SU-DHL-6 (cell line): ENCODE results near the gene KCP.

ENCODE experiments used
- EZH2phosphoT487 ChIP-seq: fragments of 200-600 bp; sonication (generic), shearing (Covaris generic); conservative IDR thresholded peaks from 2 replicates; pipeline ENCODE4 v1.6.1; 2018; ENCODE audit warnings: mild to moderate bottlenecking, antibody characterized with exemption, low read length, moderate library complexity, mixed read lengths
- TF ChIP-seq, protein P1 (sequence below): fragments of 200-600 bp; sonication (generic); IDR thresholded peaks from one replicate; pipeline ENCODE4 v1.5.1; 2017; ENCODE audit warnings: antibody characterized with exemption, mild to moderate bottlenecking, low read length, moderate library complexity; ENCODE audit not compliant: insufficient read depth, poor library complexity, severe bottlenecking

DNA sequence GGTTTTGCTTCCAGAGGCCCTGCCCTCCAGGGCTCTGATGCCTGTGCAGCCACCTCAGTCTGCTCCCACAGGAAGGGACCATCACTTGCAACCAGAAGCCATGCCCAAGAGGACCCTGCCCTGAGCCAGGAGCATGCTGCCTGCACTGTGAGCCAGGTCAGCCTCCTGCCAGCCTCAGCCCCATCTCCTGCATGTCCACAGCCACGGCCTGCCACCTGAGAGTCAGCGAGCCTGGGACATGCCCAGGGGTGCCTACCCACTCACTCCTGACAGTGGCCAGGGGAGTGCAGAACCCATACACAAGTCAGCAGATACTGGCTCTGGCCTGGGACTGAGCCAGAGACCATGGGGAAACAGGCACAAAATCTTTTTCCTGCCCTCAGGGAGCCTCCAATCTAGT lies 6.6 kb upstream of the KCP start:
- TF ChIP-seq, protein P1, sequence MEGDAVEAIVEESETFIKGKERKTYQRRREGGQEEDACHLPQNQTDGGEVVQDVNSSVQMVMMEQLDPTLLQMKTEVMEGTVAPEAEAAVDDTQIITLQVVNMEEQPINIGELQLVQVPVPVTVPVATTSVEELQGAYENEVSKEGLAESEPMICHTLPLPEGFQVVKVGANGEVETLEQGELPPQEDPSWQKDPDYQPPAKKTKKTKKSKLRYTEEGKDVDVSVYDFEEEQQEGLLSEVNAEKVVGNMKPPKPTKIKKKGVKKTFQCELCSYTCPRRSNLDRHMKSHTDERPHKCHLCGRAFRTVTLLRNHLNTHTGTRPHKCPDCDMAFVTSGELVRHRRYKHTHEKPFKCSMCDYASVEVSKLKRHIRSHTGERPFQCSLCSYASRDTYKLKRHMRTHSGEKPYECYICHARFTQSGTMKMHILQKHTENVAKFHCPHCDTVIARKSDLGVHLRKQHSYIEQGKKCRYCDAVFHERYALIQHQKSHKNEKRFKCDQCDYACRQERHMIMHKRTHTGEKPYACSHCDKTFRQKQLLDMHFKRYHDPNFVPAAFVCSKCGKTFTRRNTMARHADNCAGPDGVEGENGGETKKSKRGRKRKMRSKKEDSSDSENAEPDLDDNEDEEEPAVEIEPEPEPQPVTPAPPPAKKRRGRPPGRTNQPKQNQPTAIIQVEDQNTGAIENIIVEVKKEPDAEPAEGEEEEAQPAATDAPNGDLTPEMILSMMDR: no peak
- no peak for TF ChIP-seq EZH2phosphoT487
